GM19035 (cell line): Measurements from ENCODE around the gene MOB2.

Experiments
- ATAC-seq: cut with Tn5 transposase; IDR thresholded peaks from one replicate; pipeline ENCODE4 v1.9.1; 2021; ENCODE audit not compliant: unreplicated experiment

MOB2 gene

GRCh38 chr11:1505480-1505879 is 18.9 kb upstream of the MOB2 start:
- ATAC-seq, result no peak

GRCh38 chr11:1504581-1505290 is 18.2 kb upstream of the MOB2 start:
- no peak for ATAC-seq

- no peak for ATAC-seq
Observed at GRCh38 chr11:1504138-1504537, 17.6 kb upstream of the MOB2 start.

- no peak for ATAC-seq
Observed at GRCh38 chr11:1503708-1504104, 17.1 kb upstream of the MOB2 start.

GRCh38 chr11:1502954-1503707 is 16.6 kb upstream of the MOB2 start:
- no peak for ATAC-seq

- ATAC-seq, result no peak
Observed at GRCh38 chr11:1502168-1502953, 15.8 kb upstream of the MOB2 start.

GRCh38 chr11:1501421-1502167 is 15.0 kb upstream of the MOB2 start:
- no peak for ATAC-seq

GRCh38 chr11:1500466-1501420 is 14.2 kb upstream of the MOB2 start:
- ATAC-seq, result no peak

GRCh38 chr11:1499899-1500298 is 13.3 kb upstream of the MOB2 start:
- no peak for ATAC-seq

- ATAC-seq, result no peak
Observed at GRCh38 chr11:1499261-1499890, 12.8 kb upstream of the MOB2 start.

GRCh38 chr11:1498262-1498661 is 11.7 kb upstream of the MOB2 start:
- no peak for ATAC-seq

- no peak for ATAC-seq
Observed at GRCh38 chr11:1497600-1497999, 11.0 kb upstream of the MOB2 start.

- no peak for ATAC-seq
Observed at GRCh38 chr11:1496761-1497095, 10.1 kb upstream of the MOB2 start.

GRCh38 chr11:1496091-1496760 is 9.6 kb upstream of the MOB2 start:
- ATAC-seq, result no peak

GRCh38 chr11:1494650-1495049 is 8.1 kb upstream of the MOB2 start:
- no peak for ATAC-seq

GRCh38 chr11:1493650-1494244 is 7.2 kb upstream of the MOB2 start:
- ATAC-seq, result no peak

GRCh38 chr11:1491379-1491778 is 4.8 kb upstream of the MOB2 start:
- no peak for ATAC-seq

- no peak for ATAC-seq
Observed at GRCh38 chr11:1490651-1491050, 4.1 kb upstream of the MOB2 start.
